GM12872 (cell line): Measurements from ENCODE around the gene C1orf210.

Experiments used
- TF ChIP-seq, protein P1 (sequence below): IDR thresholded peaks from 3 replicates; pipeline ENCODE4 v1.5.1; 2011; ENCODE audit warnings: low read depth, mild to moderate bottlenecking, low read length, moderate library complexity; ENCODE audit not compliant: insufficient read depth

C1orf210 gene

DNA sequence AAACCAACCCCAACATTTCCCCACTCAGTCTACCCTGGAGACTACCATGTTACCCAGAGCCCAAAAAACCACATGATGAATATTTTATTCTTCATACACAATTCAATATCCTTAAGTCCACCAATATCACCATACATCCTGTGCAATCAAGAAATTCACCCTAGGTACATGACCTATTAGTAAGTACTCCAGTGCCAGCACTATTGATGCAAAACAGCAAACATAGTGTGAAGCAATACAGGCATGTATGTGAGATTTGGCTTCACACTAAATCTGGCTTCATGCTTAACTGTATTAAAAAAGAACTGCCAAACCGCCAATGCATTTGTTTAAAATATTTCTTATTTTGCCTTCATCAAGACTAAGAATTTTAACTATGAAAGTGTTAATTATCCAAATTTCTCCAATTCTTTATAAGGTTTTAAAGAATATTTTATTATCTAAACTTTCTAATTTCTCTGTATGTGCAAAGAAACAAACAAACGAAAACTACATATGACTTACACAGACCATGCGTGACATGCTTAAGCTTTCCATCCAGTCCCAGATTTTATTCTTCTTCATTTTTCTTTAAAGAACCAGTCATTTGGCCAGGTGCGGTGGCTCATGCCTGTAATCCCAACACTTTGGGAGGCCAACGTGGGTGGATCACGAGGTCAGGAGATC, 38.0 kb downstream of the C1orf210 start:
- TF ChIP-seq, protein P1, sequence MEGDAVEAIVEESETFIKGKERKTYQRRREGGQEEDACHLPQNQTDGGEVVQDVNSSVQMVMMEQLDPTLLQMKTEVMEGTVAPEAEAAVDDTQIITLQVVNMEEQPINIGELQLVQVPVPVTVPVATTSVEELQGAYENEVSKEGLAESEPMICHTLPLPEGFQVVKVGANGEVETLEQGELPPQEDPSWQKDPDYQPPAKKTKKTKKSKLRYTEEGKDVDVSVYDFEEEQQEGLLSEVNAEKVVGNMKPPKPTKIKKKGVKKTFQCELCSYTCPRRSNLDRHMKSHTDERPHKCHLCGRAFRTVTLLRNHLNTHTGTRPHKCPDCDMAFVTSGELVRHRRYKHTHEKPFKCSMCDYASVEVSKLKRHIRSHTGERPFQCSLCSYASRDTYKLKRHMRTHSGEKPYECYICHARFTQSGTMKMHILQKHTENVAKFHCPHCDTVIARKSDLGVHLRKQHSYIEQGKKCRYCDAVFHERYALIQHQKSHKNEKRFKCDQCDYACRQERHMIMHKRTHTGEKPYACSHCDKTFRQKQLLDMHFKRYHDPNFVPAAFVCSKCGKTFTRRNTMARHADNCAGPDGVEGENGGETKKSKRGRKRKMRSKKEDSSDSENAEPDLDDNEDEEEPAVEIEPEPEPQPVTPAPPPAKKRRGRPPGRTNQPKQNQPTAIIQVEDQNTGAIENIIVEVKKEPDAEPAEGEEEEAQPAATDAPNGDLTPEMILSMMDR: no peak

DNA sequence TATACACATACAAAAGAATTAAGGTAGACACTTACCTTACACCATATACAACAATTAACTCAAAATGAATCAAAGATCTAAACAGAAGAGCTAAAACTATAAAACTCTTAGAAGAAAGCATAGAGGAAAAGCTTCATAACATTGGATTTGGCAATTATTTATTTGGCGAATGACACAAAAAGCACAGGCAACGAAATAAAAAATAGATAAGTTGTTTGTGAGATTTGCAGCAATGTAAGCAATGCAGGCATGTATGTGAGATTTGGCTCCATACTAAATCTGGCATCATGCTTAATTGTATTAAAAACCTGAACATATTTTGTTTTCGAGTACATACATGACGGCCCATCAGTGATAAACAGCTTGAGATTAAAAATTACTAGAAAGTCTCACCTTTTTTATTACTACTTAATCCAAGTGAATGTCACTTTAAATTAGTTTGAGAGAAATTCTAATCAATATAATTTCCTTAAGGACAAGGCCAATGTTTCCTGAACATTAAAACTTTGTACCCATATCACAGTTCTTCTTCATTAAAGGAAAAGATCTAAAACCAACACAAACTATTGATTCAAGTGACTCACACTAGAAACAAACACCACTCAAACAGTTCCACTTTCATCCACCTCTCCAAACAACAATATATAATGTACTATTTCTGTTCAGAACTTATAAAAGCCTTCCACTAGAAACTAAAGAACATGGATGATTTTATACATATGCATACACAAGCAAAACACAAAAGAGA, 38.7 kb downstream of the C1orf210 start:
- TF ChIP-seq, protein P1: no peak

DNA sequence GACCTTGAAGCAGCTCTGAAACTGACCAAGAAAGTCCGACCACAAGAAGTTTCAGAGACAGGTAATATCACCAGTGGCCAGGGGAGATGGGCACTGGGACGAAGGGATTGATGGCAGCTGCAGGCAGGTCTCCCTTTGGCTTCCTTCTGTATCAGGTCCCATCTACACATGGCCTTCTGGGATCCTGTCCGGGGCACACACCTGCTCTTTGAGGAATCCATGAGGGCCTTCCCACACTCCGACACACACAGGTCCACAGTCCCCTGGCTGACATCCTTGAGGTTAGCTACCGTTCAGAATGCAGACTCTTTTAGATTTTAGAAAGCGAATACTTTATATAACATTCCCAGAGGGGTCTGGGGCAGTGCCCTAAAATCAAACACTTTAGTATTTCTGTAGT, 42.1 kb downstream of the C1orf210 start:
- TF ChIP-seq, protein P1: no peak

DNA sequence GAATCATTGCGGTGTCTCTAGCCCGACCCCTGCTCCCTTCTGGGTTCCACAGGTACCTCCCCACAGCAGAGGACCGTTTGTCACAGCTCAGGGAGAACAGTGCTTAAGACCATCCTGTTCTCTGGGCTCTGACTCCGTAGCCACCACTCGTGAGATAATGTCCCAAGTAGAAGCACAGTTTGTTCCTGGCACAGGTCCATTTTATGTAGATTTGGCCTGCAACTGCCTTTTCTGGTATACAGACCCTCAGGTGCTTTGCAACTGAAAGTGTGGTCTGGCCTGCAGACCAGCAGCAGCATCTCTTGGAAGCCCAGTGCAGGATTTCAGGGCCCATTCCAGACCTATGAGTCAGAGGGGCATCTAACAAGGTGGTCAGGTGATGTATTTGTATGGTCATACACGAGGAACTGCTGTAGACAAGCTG, 44.0 kb downstream of the C1orf210 start:
- TF ChIP-seq, protein P1: no peak

DNA sequence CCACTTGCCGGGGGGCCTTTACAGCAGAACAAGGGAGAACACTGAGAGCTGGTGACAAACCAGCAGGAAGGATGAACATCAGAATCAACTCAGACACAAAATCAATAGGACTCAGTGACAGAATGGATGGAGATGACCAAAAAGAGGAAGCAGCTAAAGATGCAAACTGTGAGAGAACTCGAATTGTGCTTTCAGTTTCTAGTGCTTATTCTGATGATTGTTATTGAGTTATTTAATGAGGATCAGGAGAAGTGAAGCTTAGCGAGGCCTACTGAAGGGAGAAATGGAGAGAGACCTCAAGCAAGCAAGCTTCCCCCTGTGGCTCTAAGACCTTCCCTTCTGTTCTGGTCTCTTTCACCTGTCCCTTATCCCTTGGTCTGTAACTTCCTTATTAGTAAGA, 45.9 kb downstream of the C1orf210 start:
- TF ChIP-seq, protein P1: no peak

DNA sequence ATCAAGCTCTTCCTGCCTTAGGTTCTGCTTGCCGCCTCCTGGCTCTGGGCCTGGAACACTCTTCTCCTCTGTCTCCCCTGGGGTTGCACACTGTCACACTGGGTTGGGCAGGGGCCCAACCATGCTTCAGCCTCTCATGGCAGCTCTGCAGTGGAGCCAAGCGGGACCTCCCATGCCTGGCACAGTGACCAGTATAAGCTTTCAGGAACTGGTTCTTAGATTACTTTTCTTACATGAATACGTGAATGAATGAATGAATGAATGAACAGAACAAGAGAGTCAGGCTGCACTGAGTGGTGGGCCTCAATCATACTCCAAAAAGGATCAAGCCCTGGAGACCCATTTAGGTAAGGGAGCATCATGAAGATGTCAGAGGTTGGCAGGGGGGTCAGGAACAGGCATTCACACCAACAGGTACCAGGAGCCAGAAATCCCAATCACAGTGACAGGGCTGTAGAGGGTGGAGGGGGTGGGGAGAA, 46.4 kb downstream of the C1orf210 start:
- TF ChIP-seq, protein P1: no peak

DNA sequence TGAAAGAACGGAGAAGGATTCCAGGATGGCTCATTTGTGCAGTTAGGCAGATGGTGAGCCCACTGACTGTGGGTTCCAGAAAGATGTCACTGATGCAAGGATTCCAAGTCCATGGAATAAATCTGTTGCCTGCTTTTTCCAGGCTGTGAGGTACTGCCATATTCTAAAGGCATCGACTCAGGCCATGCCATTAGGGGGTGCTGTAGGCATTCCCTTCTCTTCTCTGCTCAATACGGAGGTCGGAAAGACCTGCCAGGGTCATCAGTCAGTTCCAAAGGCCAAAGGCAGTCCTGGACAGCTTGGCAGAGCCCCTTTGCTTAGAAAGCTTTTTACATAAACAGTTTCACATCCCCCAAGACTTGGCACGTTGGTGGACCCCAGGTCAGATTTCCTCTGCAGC, 47.3 kb downstream of the C1orf210 start:
- TF ChIP-seq, protein P1: peak; percentile 84
